Uterus (tissue), 2 donors: ENCODE data around the gene OR1K1.

Source experiments
- POLR2A ChIP-seq, 2 donors: fragments of 450-650 bp; IDR thresholded peaks; one replicate each; pipeline ENCODE4 v1.6.1; 2016; ENCODE audit warnings: antibody characterized with exemption in 2 of 2, mild to moderate bottlenecking in 1 of 2, moderate library complexity in 1 of 2
- TF ChIP-seq, protein P1 (sequence below), 4 experiments: fragments of 200-600 bp in 2 of 4; fragments of 450-650 bp in 2 of 4; sonication (generic) in 2 of 4; IDR thresholded peaks; one replicate each; pipeline ENCODE4 v1.5.1; 2016 to 2019; ENCODE audit warnings: antibody characterized with exemption in 4 of 4, mild to moderate bottlenecking in 2 of 4, moderate library complexity in 1 of 4

DNA sequence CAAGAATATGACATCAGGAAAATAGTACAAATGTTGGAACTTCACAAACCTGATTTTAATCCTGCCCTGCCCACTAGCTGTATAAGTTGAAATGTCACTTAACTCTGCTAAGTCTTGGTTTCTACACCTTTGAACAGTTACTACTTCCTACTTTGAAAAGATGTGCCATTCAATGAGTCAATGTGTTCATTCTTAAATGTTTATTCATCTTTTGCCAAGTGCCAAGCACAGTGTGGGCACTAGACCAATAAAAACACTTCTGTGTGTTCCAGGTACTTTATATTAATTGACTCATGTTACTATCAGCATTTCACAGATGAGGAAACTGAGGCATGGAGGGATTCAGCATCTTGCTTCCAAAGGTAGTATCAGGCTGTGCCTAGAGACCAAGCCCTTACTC lies 15.6 kb downstream of the OR1K1 start:
- TF ChIP-seq, protein P1, sequence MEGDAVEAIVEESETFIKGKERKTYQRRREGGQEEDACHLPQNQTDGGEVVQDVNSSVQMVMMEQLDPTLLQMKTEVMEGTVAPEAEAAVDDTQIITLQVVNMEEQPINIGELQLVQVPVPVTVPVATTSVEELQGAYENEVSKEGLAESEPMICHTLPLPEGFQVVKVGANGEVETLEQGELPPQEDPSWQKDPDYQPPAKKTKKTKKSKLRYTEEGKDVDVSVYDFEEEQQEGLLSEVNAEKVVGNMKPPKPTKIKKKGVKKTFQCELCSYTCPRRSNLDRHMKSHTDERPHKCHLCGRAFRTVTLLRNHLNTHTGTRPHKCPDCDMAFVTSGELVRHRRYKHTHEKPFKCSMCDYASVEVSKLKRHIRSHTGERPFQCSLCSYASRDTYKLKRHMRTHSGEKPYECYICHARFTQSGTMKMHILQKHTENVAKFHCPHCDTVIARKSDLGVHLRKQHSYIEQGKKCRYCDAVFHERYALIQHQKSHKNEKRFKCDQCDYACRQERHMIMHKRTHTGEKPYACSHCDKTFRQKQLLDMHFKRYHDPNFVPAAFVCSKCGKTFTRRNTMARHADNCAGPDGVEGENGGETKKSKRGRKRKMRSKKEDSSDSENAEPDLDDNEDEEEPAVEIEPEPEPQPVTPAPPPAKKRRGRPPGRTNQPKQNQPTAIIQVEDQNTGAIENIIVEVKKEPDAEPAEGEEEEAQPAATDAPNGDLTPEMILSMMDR (IDR thresholded peaks at IDR 0.05): no peak
- no peak for TF ChIP-seq POLR2A (IDR thresholded peaks at IDR 0.05)
